B cell (primary cell): ENCODE data around the gene PODNL1. TPM values are rescaled to one million over a fixed set of nuclear protein-coding genes. Genes with fewer than 3 reads are reported as not detected.

Experiments used
- ATAC-seq: fragments of 200-7000 bp; cut with Tn5 transposase; one replicate; pipeline ENCODE4 v1.10.0; 2021; ENCODE audit warnings: low read depth, mild to moderate bottlenecking, moderate number of reproducible peaks, moderate library complexity
- CTCF ChIA-PET: fragments of 350-600 bp; sonication (Branson Sonifier 250); formaldehyde crosslinking; loops from one replicate; lab custom pipeline; 2021; ENCODE audit warnings: antibody characterized with exemption, inconsistent platforms; lab: Charles Lee
- POLR2A ChIA-PET: fragments of 350-600 bp; sonication (Branson Sonifier 250); formaldehyde crosslinking; loops from one replicate; lab custom pipeline; 2021; ENCODE audit warnings: antibody characterized with exemption; lab: Charles Lee
- DNase-seq: peaks from one replicate; pipeline ENCODE4 v3.0.0; 2013
- H2AFZ ChIP-seq: 2 replicates; pipeline ENCODE4 v1.6.1; 2012; ENCODE audit warnings: mild to moderate bottlenecking, low read depth, low read length; ENCODE audit not compliant: insufficient read depth, poor library complexity, severe bottlenecking
- H3K27ac ChIP-seq, 2 donors: 1 replicate in 1 of 2; 2 replicates in 1 of 2; pipeline ENCODE4 v1.5.1; 2012 to 2013; ENCODE audit warnings: low read length in 2 of 2, mild to moderate bottlenecking in 2 of 2, moderate library complexity in 1 of 2
- H3K27me3 ChIP-seq, 4 experiments: fragments of 200-600 bp in 1 of 4; sonication (generic) in 1 of 4; replicated peaks in 1 of 4; 1 replicate in 2 of 4; 2 replicates in 2 of 4; pipeline versions ENCODE4 v1.6.1 to v1.7.0; 2013 to 2016; ENCODE audit warnings: low read length in 3 of 4, mild to moderate bottlenecking in 2 of 4, mixed read lengths in 1 of 4, moderate library complexity in 1 of 4; ENCODE audit not compliant: insufficient read depth in 4 of 4, control insufficient read depth in 3 of 4; ENCODE audit errors: control extremely low read depth in 1 of 4
- H3K36me3 ChIP-seq, 2 experiments: replicated peaks in 1 of 2; 1 replicate in 1 of 2; 2 replicates in 1 of 2; pipeline versions ENCODE4 v1.6.1 to v1.7.1; 2013; ENCODE audit warnings: low read length in 1 of 2; ENCODE audit not compliant: insufficient read depth in 2 of 2, control insufficient read depth in 1 of 2; ENCODE audit errors: control extremely low read depth in 1 of 2, extremely low read depth in 1 of 2
- H3K4me1 ChIP-seq, 2 donors: fragments of 200-600 bp in 1 of 2; sonication (generic) in 1 of 2; 1 replicate in 1 of 2; 2 replicates in 1 of 2; pipeline versions ENCODE4 v1.5.1 to v1.6.1; 2013 to 2017; ENCODE audit warnings: low read length in 2 of 2; ENCODE audit not compliant: control insufficient read depth in 2 of 2, insufficient read depth in 2 of 2
- H3K4me2 ChIP-seq: replicated peaks from 2 replicates; pipeline ENCODE3; 2012; ENCODE audit warnings: mild to moderate bottlenecking, low read depth, low read length; ENCODE audit not compliant: poor library complexity, severe bottlenecking
- H3K4me3 ChIP-seq, 5 experiments: fragments of 200-600 bp in 1 of 5; sonication (generic) in 1 of 5; 1 replicate in 3 of 5; 2 replicates in 2 of 5; pipeline versions ENCODE4 v1.5.1 to v1.7.0; 2011 to 2016; ENCODE audit warnings: low read length in 4 of 5, mild to moderate bottlenecking in 4 of 5, low read depth in 2 of 5, control low read depth in 1 of 5, moderate library complexity in 1 of 5; ENCODE audit not compliant: insufficient read depth in 1 of 5; ENCODE audit errors: control extremely low read depth in 1 of 5, extremely low read depth in 1 of 5
- H3K79me2 ChIP-seq: fragments of 200-600 bp; sonication (generic); one replicate; pipeline ENCODE4 v1.6.0; 2016; ENCODE audit warnings: low read length; ENCODE audit not compliant: control insufficient read depth, insufficient read depth
- H3K9ac ChIP-seq: fragments of 200-600 bp; sonication (generic); 2 replicates; pipeline ENCODE4 v1.6.1; 2017; ENCODE audit warnings: mild to moderate bottlenecking, low read length, moderate library complexity
- H3K9me3 ChIP-seq, 3 donors: one replicate each; pipeline versions ENCODE4 v1.6.1 to v1.7.1; 2013; ENCODE audit warnings: low read length in 2 of 3; ENCODE audit not compliant: control insufficient read depth in 2 of 3, insufficient read depth in 1 of 3; ENCODE audit errors: control extremely low read depth in 1 of 3
- H4K20me1 ChIP-seq: 2 replicates; pipeline ENCODE4 v1.6.0; 2012; ENCODE audit warnings: mild to moderate bottlenecking, low read length; ENCODE audit not compliant: insufficient read depth, control insufficient read depth, poor library complexity, severe bottlenecking
- H3K27ac Mint-ChIP-seq: one replicate; pipeline ENCODE4 v1.8.0; 2021; ENCODE audit warnings: mixed read lengths
- H3K27me3 Mint-ChIP-seq: one replicate; pipeline ENCODE4 v1.8.0; 2021; ENCODE audit warnings: mixed read lengths
- H3K4me1 Mint-ChIP-seq: one replicate; pipeline ENCODE4 v1.8.0; 2021; ENCODE audit warnings: mixed read lengths
- H3K4me3 Mint-ChIP-seq: one replicate; pipeline ENCODE4 v1.8.0; 2021; ENCODE audit warnings: mixed read lengths
- H3K9me3 Mint-ChIP-seq: one replicate; pipeline ENCODE4 v1.8.0; 2022; ENCODE audit warnings: mixed read lengths; ENCODE audit not compliant: insufficient read depth
- EZH2 ChIP-seq: IDR thresholded peaks from 2 replicates; pipeline ENCODE4 v1.6.1; 2012; ENCODE audit warnings: borderline replicate concordance, low read depth, mild to moderate bottlenecking, moderate library complexity, low read length; ENCODE audit not compliant: insufficient read depth, poor library complexity, severe bottlenecking
- WGBS: methylation state at CpG from one replicate; pipeline ENCODE4 v1.1.5; 2013; ENCODE audit warnings: missing lambda C conversion rate; ENCODE audit not compliant: insufficient coverage; 5-methylcytosine and 5-hydroxymethylcytosine counted together
- intact Hi-C: fragments of 100-400 bp; cut with micrococcal nuclease; formaldehyde crosslinking; loops from one replicate; pipeline ENCODE4 v1.10.0; 2022
- polyA plus RNA-seq: library from polyadenylated mRNA; depleted of rRNA; stranded (reverse); fragments of >200 nt; gene quantifications from 2 replicates; pipeline ENCODE4 v1.2.3, GENCODE V29; 2012
- total RNA-seq, 2 donors: library from RNA; stranded (reverse); fragments of 120-200 nt in 1 of 2; gene quantifications; 1 replicate in 1 of 2; 2 replicates in 1 of 2; pipeline versions ENCODE4 v1.2.3 to v1.2.4, GENCODE V29; 2013 to 2022
- TF ChIP-seq, protein P1 (sequence below): fragments of 200-600 bp; IDR thresholded peaks from one replicate; pipeline ENCODE4 v1.8.0; 2022; ENCODE audit warnings: antibody characterized with exemption, mild to moderate bottlenecking

PODNL1 gene
- total and polyA plus RNA-seq, 2 donors (not counting 1 experiment from before 2014, with no cell fraction given), result not detected

DNA sequence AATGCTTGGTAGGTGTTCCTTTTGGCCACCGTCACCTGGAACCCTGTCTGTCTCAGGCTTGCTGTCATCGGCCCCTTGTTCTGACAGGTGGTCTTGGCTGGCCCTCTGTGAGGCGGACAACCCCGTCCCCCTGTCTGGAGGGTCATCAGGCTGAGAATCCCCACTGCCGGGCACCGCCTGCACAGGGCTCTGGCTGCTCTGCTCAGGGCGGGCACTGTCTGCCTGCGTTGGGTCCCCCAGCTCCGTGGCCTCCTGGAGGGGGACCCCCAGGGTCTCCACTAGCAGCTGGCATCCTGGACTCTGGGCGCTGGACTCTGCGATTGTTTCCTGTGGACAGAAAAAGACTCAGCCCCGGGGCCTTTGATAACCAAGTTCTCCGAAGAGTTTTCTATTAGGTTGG is 48.1 kb downstream of the PODNL1 start:
- TF ChIP-seq, protein P1, sequence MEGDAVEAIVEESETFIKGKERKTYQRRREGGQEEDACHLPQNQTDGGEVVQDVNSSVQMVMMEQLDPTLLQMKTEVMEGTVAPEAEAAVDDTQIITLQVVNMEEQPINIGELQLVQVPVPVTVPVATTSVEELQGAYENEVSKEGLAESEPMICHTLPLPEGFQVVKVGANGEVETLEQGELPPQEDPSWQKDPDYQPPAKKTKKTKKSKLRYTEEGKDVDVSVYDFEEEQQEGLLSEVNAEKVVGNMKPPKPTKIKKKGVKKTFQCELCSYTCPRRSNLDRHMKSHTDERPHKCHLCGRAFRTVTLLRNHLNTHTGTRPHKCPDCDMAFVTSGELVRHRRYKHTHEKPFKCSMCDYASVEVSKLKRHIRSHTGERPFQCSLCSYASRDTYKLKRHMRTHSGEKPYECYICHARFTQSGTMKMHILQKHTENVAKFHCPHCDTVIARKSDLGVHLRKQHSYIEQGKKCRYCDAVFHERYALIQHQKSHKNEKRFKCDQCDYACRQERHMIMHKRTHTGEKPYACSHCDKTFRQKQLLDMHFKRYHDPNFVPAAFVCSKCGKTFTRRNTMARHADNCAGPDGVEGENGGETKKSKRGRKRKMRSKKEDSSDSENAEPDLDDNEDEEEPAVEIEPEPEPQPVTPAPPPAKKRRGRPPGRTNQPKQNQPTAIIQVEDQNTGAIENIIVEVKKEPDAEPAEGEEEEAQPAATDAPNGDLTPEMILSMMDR, result no peak
- no peak for TF ChIP-seq EZH2
- no peak overlapping the region for H3K4me3 ChIP-seq
- H3K27ac ChIP-seq, result no peak overlapping the region
- no peak overlapping the region for H3K4me2 ChIP-seq
- peaks cover 0 to 8% (median 0%) of the 10 kb centered on the region in 4 experiments for H3K27me3 ChIP-seq
- Mint-ChIP-seq H3K27ac (no peak overlapping the region), H3K27me3 (no peaks in the 10 kb centered on the region), H3K4me1 (no peaks in the 10 kb centered on the region), H3K4me3 (no peak overlapping the region), H3K9me3 (no peaks in the 10 kb centered on the region)
- DNase-seq, result no peak
- 94% methylated on average over 13 of the region's 13 CpGs for WGBS
- H3K9ac ChIP-seq, result no peak overlapping the region
- H3K9me3 ChIP-seq, result no peaks in the 10 kb centered on the region
- POLR2A ChIA-PET, result no interaction called here
- H4K20me1 ChIP-seq, result no peaks in the 10 kb centered on the region
- no peak for ATAC-seq
- H3K36me3 ChIP-seq, result no peaks in the 10 kb centered on the region
- H3K79me2 ChIP-seq, result no peaks in the 10 kb centered on the region
- CTCF ChIA-PET, result no interaction called here
- H3K4me1 ChIP-seq, result no peaks in the 10 kb centered on the region
- no peak overlapping the region for H2AFZ ChIP-seq
- intact Hi-C loops, result no loop called here

- no peaks in the 10 kb centered on the region for H3K4me1 ChIP-seq
- no peak for TF ChIP-seq EZH2
- TF ChIP-seq, protein P1, result no peak
- no peak overlapping the region for H3K4me2 ChIP-seq
- intact Hi-C loops, result no loop called here
- Mint-ChIP-seq H3K27me3 (no peaks in the 10 kb centered on the region), H3K4me1 (no peaks in the 10 kb centered on the region), H3K27ac (no peak overlapping the region), H3K4me3 (no peak overlapping the region), H3K9me3 (no peaks in the 10 kb centered on the region)
- peak; percentile 2 for DNase-seq
- no peaks in the 10 kb centered on the region for H4K20me1 ChIP-seq
- H3K27ac ChIP-seq, result no peak overlapping the region
- 93% methylated on average over 16 of the region's 16 CpGs for WGBS
- H3K79me2 ChIP-seq, result no peaks in the 10 kb centered on the region
- H3K9ac ChIP-seq, result no peak overlapping the region
- ChIA-PET POLR2A (interaction anchor here (0.7 kb wide), 1 partner anchor 592 kb away, joined by 5 read pairs; no protein-coding TSS in a partner anchor), CTCF (interaction anchor here (0.7 to 2.3 kb wide), 2 partner anchors 183 to 333 kb away, joined by 3 to 10 read pairs; no protein-coding TSS in a partner anchor)
- peaks cover 0 to 9% (median 0%) of the 10 kb centered on the region in 4 experiments for H3K27me3 ChIP-seq
- no peaks in the 10 kb centered on the region for H3K9me3 ChIP-seq
- no peak for ATAC-seq
- no peak overlapping the region for H2AFZ ChIP-seq
- no peaks in the 10 kb centered on the region for H3K36me3 ChIP-seq
- H3K4me3 ChIP-seq, result no peak overlapping the region
Measured at GRCh38 chr19:13888281-13888680, 49.9 kb downstream of the PODNL1 start.
